Type B pancreatic cell (in vitro differentiated cells): Measurements from ENCODE around the gene ZRSR2. TPM values are rescaled to one million over a fixed set of nuclear protein-coding genes. Genes with fewer than 3 reads are reported as not detected.
A peak's percentile ranks its signal among the peaks of the same experiment; 100 is the strongest.
"Not testable (repeated sequence)": the region's sequence is repeated elsewhere in the genome, so short reads cannot be mapped to it uniquely, and the experiment has no call there.

Experiments used
- DNase-seq: peaks from one replicate; pipeline ENCODE4 v3.0.0; 2021; ENCODE audit warnings: mixed read lengths; ENCODE audit not compliant: unreplicated experiment; ENCODE audit errors: extremely low spot score
- H3K27ac Mint-ChIP-seq: 2 replicates; pipeline ENCODE4 v1.8.0; 2021; ENCODE audit warnings: mild to moderate bottlenecking, mixed read lengths
- H3K27me3 Mint-ChIP-seq: 2 replicates; pipeline ENCODE4 v1.8.0; 2021; ENCODE audit warnings: mixed read lengths
- H3K36me3 Mint-ChIP-seq: 2 replicates; pipeline ENCODE4 v1.8.0; 2021; ENCODE audit warnings: mixed read lengths
- H3K4me1 Mint-ChIP-seq: one replicate; pipeline ENCODE4 v1.8.0; 2021; ENCODE audit warnings: mixed read lengths; ENCODE audit not compliant: unreplicated experiment
- H3K4me3 Mint-ChIP-seq: 2 replicates; pipeline ENCODE4 v1.8.0; 2021; ENCODE audit warnings: mild to moderate bottlenecking, mixed read lengths
- H3K9me3 Mint-ChIP-seq: 2 replicates; pipeline ENCODE4 v1.8.0; 2021; ENCODE audit warnings: mixed read lengths
- CTCF ChIP-seq: fragments of 200-600 bp; sonication (generic); conservative IDR thresholded peaks from 2 replicates; pipeline ENCODE4 v1.5.0; 2021; ENCODE audit warnings: antibody characterized with exemption, mild to moderate bottlenecking
- total RNA-seq: library from RNA; stranded (reverse); gene quantifications from 2 replicates; pipeline ENCODE4 v1.2.1, GENCODE V29; 2021; ENCODE audit warnings: low replicate concordance

The ZRSR2 gene
- total RNA-seq, 1 donor from 2014 or later: 15.5 TPM

GRCh38 chrX:15816886-15817285 is 26.6 kb downstream of the ZRSR2 start:
- no peaks in the 10 kb centered on the region for H3K27me3 Mint-ChIP-seq
- no peak for TF ChIP-seq CTCF
- H3K36me3 Mint-ChIP-seq: peaks cover 44% of the 10 kb centered on the region
- peak overlapping the region; percentile 36 for H3K27ac Mint-ChIP-seq
- no peak overlapping the region for H3K4me3 Mint-ChIP-seq
- H3K4me1 Mint-ChIP-seq: no peaks in the 10 kb centered on the region
- no peak for DNase-seq
- H3K9me3 Mint-ChIP-seq: no peaks in the 10 kb centered on the region

- Mint-ChIP-seq H3K4me3 (no peak overlapping the region), H3K36me3 (peaks cover 45% of the 10 kb centered on the region), H3K27ac (no peak overlapping the region), H3K27me3 (no peaks in the 10 kb centered on the region), H3K9me3 (no peaks in the 10 kb centered on the region), H3K4me1 (no peaks in the 10 kb centered on the region)
- DNase-seq: no peak
- no peak for TF ChIP-seq CTCF
Observed at GRCh38 chrX:15820106-15821073, 30.1 kb downstream of the ZRSR2 start.

- H3K36me3 Mint-ChIP-seq: peaks cover 42% of the 10 kb centered on the region
- no peak overlapping the region for H3K4me3 Mint-ChIP-seq
- no peak for DNase-seq
- no peaks in the 10 kb centered on the region for H3K9me3 Mint-ChIP-seq
- no peak for TF ChIP-seq CTCF
- H3K4me1 Mint-ChIP-seq: no peaks in the 10 kb centered on the region
- H3K27ac Mint-ChIP-seq: no peak overlapping the region
- H3K27me3 Mint-ChIP-seq: no peaks in the 10 kb centered on the region
Observed at GRCh38 chrX:15822922-15823321, 32.6 kb downstream of the ZRSR2 start.

GRCh38 chrX:15825936-15826335 is 35.7 kb downstream of the ZRSR2 start:
- Mint-ChIP-seq H3K27me3 (no peaks in the 10 kb centered on the region), H3K4me3 (no peak overlapping the region)

GRCh38 chrX:15829217-15829616 is 38.9 kb downstream of the ZRSR2 start:
- Mint-ChIP-seq H3K36me3 (peaks cover 26% of the 10 kb centered on the region), H3K27me3 (no peaks in the 10 kb centered on the region), H3K4me1 (no peaks in the 10 kb centered on the region), H3K27ac (no peak overlapping the region), H3K4me3 (no peak overlapping the region), H3K9me3 (no peaks in the 10 kb centered on the region)
- no peak for DNase-seq
- no peak for TF ChIP-seq CTCF

More at GRCh38 chrX:15825936-15826335, 35.7 kb downstream of the ZRSR2 start:
- no peak for DNase-seq
- no peak for TF ChIP-seq CTCF
- no peaks in the 10 kb centered on the region for H3K9me3 Mint-ChIP-seq
- no peak overlapping the region for H3K27ac Mint-ChIP-seq
- no peaks in the 10 kb centered on the region for H3K4me1 Mint-ChIP-seq
- H3K36me3 Mint-ChIP-seq: peaks cover 38% of the 10 kb centered on the region

- not testable (repeated sequence) for H3K4me1 Mint-ChIP-seq, DNase-seq, H3K27me3 Mint-ChIP-seq, H3K27ac Mint-ChIP-seq, H3K9me3 Mint-ChIP-seq, H3K4me3 Mint-ChIP-seq
- H3K36me3 Mint-ChIP-seq: peaks cover 20% of the 10 kb centered on the region
Observed at GRCh38 chrX:15831347-15831746, 41.1 kb downstream of the ZRSR2 start.
